ENCODE measurements around the gene PPP1R12C. TPM values are rescaled to one million over a fixed set of nuclear protein-coding genes. Genes with fewer than 3 reads are reported as not detected.

The PPP1R12C gene
- polyA plus RNA-seq, 1 donor: 94.4 TPM

DNA sequence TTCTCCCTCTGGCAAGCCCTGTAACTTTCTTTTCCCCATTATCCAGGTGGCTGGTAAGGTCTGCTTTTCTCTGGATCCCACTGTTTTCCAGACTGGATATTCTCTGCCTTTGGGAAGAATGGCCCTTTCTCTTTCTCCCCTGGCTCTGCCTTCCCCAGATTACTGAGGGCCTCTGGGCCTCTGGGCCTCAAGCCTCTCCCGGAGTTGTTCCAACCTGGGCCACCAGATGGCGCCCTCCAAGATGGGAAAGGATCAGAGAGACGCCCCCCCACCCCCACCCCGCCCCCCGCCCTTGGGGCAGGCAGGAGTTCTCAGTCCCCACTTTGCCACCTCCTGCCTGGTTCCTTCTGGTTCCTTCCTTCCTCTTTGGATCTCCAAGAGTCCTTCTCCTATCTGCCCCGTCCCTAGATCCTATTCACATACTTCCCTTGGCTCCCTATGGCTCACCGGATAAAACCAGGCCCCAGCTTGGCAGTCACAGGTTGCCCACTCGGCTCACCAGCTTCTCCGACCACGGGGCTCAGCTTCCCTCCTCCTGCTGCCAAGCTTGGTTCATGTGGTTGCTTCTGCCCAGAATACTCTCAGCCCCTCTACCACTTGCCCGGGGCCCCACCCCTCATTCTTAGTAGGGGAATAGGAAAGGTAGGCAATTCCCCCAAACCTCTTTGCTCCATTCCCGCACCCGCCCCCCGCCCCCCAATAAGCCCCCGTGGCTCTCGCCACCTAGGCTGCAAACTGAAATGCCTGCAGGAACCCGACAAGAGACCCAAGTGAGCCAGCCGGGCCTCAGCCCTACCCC is 28.7 kb downstream of the PPP1R12C start:
- DNase-seq: peak in 1 of 2 donors; percentile 43
- H3K4me3 ChIP-seq (ENCODE audit: low read length): no peak overlapping the region
- WGBS (ENCODE audit: insufficient coverage, low lambda C conversion rate): no CpG with 5 or more reads among the region's 18 CpGs
- no peak overlapping the region for H3K27ac ChIP-seq (ENCODE audit: low read length)
- H3K4me1 ChIP-seq (ENCODE audit: control insufficient read depth, insufficient read depth, low read length): peaks cover 9% of the 10 kb centered on the region
- H3K9me3 ChIP-seq (ENCODE audit: control insufficient read depth, low read depth, low read length): peaks cover 3% of the 10 kb centered on the region
- peaks cover 42% of the 10 kb centered on the region for H3K27me3 ChIP-seq (ENCODE audit: control insufficient read depth, insufficient read depth, low read length)
- H3K36me3 ChIP-seq (ENCODE audit: control insufficient read depth, insufficient read depth, low read length): peaks cover 22% of the 10 kb centered on the region

DNA sequence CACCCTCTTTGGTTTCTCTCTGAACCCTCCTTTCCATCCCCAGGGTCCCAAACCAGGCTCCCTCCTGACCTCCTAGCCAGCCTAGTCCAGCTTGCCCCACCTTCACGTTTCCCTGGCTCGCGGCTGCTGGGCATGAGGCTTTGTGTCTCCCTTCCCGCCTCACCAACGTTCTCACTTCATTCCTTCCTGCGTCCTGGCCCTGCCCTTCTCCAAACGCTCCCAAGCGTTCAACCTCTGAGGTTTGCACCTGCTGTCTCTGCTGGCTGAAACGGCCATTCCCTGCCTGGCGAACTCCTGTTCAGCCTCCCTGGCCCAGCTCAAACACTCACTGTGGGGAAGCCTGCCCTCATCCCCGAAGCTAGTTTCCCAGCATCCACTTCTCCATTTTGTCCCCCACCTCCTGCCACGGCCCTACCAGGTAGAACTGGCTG is 29.4 kb downstream of the PPP1R12C start:
- peaks cover 49% of the 10 kb centered on the region for H3K27me3 ChIP-seq (ENCODE audit: control insufficient read depth, insufficient read depth, low read length)
- peaks cover 9% of the 10 kb centered on the region for H3K4me1 ChIP-seq (ENCODE audit: control insufficient read depth, insufficient read depth, low read length)
- peaks cover 22% of the 10 kb centered on the region for H3K36me3 ChIP-seq (ENCODE audit: control insufficient read depth, insufficient read depth, low read length)
- H3K4me3 ChIP-seq (ENCODE audit: low read length): no peak overlapping the region
- no CpG with 5 or more reads among the region's 12 CpGs for WGBS (ENCODE audit: insufficient coverage, low lambda C conversion rate)
- H3K27ac ChIP-seq (ENCODE audit: low read length): no peak overlapping the region
- peaks cover 6% of the 10 kb centered on the region for H3K9me3 ChIP-seq (ENCODE audit: control insufficient read depth, low read depth, low read length)
- no peak for DNase-seq

DNA sequence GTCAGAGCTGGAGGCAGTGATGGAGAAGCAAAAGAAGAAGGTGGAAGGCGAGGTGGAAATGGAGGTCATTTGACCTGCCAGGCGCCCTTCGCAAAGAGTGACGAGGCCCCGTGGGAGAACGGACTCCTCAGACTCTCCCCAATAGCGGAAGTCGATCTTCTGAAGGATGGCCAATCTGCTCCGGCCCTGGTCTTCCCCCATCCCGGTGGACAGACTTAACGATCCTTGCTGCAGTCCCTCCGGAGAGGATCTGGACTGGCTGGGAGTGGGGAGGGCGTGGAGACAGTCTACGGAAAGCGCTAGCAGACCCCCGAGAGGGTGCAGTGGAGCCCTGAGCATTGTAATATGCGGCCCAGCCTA is 29.9 kb downstream of the PPP1R12C start:
- DNase-seq: no peak
- H3K4me3 ChIP-seq (ENCODE audit: low read length): peak overlapping the region; percentile 25
- H3K27me3 ChIP-seq (ENCODE audit: control insufficient read depth, insufficient read depth, low read length): peaks cover 54% of the 10 kb centered on the region
- H3K4me1 ChIP-seq (ENCODE audit: control insufficient read depth, insufficient read depth, low read length): peaks cover 9% of the 10 kb centered on the region
- peaks cover 17% of the 10 kb centered on the region for H3K36me3 ChIP-seq (ENCODE audit: control insufficient read depth, insufficient read depth, low read length)
- no peak overlapping the region for H3K27ac ChIP-seq (ENCODE audit: low read length)
- WGBS (ENCODE audit: insufficient coverage, low lambda C conversion rate): no CpG with 5 or more reads among the region's 17 CpGs
- H3K9me3 ChIP-seq (ENCODE audit: control insufficient read depth, low read depth, low read length): peaks cover 7% of the 10 kb centered on the region

DNA sequence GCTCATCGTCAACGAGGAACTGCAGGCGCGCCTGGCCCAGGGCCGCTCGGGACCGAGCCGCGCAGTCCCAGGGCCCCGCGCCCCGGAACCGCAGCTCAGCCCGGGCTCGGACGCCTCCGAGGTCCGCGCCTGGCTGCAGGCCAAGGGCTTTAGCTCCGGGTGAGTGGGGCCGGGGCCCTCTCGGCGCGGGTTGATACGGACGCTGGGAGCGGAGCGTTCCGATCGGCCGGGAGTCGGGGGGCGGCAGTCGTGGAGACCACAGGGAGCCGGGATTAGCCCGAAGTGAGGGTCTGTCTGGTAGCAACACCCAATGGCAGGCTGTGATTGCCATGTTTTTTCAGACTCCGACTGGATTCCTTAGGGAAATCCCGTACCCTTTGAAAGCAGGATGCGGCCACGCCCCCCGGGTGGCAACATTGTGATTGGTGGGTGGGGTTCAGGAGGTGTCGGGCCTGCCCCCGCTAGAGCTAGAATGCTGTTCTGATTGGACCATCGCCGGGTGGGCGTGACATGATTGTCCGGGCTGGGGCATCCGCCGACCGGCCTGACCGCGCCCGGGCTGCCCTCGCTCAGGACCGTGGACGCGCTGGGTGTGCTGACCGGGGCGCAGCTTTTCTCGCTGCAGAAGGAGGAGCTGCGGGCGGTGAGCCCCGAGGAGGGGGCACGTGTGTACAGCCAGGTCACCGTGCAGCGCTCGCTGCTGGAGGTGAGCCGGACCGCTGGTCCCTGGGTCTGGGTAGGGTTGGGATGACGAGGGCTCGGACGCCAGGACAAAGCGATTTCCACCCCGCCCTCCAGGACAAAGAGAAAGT is 30.5 kb downstream of the PPP1R12C start:
- DNase-seq: peak; percentile 77 to 82
- Histone ChIP-seq H3K4me3 (ENCODE audit: low read length) (peak overlapping the region; percentile 25), H3K36me3 (ENCODE audit: control insufficient read depth, insufficient read depth, low read length) (peaks cover 14% of the 10 kb centered on the region), H3K27ac (ENCODE audit: low read length) (no peak overlapping the region), H3K9me3 (ENCODE audit: control insufficient read depth, low read depth, low read length) (peaks cover 12% of the 10 kb centered on the region), H3K27me3 (ENCODE audit: control insufficient read depth, insufficient read depth, low read length) (peaks cover 60% of the 10 kb centered on the region), H3K4me1 (ENCODE audit: control insufficient read depth, insufficient read depth, low read length) (peaks cover 9% of the 10 kb centered on the region)
- no CpG with 5 or more reads among the region's 74 CpGs for WGBS (ENCODE audit: insufficient coverage, low lambda C conversion rate)

DNA sequence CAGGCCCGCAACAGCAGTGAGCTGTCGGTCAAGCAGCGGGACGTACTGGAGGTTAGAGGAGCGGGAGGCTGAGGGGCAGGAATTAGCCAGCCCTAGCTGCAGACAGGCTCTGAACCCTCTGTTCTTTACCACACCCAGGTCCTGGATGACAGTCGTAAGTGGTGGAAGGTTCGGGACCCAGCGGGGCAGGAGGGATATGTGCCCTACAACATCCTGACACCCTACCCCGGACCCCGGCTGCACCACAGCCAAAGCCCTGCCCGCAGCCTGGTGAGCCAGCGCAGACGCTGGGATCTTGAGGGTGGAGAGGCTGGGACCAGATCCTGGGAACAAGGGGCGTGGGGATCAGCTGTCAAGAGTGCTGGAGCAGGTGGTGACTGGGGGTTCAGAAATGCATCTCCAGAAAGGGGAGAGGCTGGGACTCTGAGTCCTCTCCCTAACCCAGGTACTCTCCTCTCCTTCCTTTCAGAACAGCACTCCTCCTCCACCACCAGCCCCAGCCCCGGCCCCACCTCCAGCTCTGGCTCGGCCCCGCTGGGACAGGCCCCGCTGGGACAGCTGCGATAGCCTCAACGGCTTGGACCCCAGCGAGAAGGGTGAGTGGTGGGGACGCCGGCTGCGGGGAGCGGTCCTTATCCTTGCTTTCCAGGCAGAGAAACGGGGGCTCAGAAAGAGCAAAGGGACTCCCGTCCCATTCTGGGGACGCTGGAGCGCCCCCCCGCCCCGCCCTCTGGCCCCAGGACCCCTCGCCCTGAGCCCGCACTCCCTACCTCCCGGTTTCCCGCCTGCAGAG is 31.3 kb downstream of the PPP1R12C start:
- Histone ChIP-seq H3K4me3 (ENCODE audit: low read length) (no peak overlapping the region), H3K4me1 (ENCODE audit: control insufficient read depth, insufficient read depth, low read length) (peaks cover 15% of the 10 kb centered on the region), H3K27ac (ENCODE audit: low read length) (no peak overlapping the region), H3K9me3 (ENCODE audit: control insufficient read depth, low read depth, low read length) (peaks cover 20% of the 10 kb centered on the region), H3K27me3 (ENCODE audit: control insufficient read depth, insufficient read depth, low read length) (peaks cover 68% of the 10 kb centered on the region), H3K36me3 (ENCODE audit: control insufficient read depth, insufficient read depth, low read length) (peaks cover 7% of the 10 kb centered on the region)
- WGBS (ENCODE audit: insufficient coverage, low lambda C conversion rate): no CpG with 5 or more reads among the region's 35 CpGs
- DNase-seq: no peak

DNA sequence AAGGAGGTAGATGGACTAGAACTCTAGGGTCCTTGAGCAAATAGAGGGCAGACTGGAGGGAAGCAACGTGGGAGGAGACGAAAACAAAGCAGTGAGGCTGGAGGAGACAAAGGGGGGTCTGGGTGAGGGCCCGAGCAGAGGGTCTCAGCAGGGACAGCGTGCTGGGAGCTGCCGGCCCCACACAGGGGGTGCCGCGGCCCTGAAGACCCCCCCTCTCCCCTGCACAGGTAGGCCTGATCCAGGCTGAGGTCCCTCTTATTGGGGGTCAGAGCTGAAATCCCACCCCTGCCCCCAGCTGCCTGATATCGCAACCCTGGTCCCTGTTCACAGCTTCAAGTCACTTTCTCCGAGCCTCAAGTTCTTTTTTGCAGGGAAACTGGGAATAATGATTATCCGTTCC is 33.0 kb downstream of the PPP1R12C start:
- Histone ChIP-seq H3K27ac (ENCODE audit: low read length) (no peak overlapping the region), H3K9me3 (ENCODE audit: control insufficient read depth, low read depth, low read length) (peaks cover 20% of the 10 kb centered on the region), H3K4me3 (ENCODE audit: low read length) (no peak overlapping the region), H3K36me3 (ENCODE audit: control insufficient read depth, insufficient read depth, low read length) (no peaks in the 10 kb centered on the region), H3K4me1 (ENCODE audit: control insufficient read depth, insufficient read depth, low read length) (peaks cover 29% of the 10 kb centered on the region), H3K27me3 (ENCODE audit: control insufficient read depth, insufficient read depth, low read length) (peaks cover 85% of the 10 kb centered on the region)
- 100% methylated on average over 1 of the region's 10 CpGs for WGBS (ENCODE audit: insufficient coverage, low lambda C conversion rate)
- DNase-seq: no peak

DNA sequence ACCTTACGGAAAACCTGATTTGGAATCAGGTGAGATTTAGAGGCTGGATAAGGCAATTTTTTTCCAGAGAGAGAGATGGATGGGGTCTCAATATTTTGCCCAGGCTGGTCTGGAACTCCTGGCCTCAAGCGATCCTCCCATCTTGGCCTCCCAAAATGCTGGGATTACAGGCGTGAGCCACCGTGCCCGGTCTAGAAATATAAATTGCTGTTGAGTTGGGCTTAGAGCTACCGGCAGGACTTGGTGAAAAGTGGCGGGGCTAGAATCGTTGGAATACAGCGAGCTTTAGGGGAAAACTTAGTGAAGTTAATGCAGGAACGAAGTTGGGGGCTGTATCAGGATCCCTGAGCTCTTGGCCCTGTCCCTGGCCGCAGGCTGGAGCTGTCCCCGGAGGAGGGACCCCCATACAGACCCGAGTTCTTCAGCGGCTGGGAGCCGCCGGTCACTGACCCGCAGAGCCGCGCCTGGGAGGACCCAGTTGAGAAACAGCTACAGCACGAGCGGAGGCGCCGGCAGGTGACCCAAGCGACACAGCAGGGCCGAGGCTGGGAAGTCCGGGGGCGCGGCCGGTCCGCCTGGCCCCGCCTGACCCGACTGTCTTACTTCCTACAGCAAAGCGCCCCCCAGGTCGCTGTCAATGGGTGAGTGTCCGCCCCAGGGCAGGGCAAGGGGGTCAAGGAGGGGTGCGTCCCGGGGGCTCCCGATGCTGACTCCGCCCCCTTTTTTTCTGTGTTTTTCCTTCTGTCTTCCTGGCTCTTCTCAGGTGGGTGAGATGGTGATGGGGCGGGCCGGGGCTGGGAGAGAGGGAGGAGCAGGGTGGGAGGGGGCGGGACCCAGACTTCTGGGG is 34.2 kb downstream of the PPP1R12C start:
- peaks cover 29% of the 10 kb centered on the region for H3K4me1 ChIP-seq (ENCODE audit: control insufficient read depth, insufficient read depth, low read length)
- WGBS (ENCODE audit: insufficient coverage, low lambda C conversion rate): no CpG with 5 or more reads among the region's 42 CpGs

DNA sequence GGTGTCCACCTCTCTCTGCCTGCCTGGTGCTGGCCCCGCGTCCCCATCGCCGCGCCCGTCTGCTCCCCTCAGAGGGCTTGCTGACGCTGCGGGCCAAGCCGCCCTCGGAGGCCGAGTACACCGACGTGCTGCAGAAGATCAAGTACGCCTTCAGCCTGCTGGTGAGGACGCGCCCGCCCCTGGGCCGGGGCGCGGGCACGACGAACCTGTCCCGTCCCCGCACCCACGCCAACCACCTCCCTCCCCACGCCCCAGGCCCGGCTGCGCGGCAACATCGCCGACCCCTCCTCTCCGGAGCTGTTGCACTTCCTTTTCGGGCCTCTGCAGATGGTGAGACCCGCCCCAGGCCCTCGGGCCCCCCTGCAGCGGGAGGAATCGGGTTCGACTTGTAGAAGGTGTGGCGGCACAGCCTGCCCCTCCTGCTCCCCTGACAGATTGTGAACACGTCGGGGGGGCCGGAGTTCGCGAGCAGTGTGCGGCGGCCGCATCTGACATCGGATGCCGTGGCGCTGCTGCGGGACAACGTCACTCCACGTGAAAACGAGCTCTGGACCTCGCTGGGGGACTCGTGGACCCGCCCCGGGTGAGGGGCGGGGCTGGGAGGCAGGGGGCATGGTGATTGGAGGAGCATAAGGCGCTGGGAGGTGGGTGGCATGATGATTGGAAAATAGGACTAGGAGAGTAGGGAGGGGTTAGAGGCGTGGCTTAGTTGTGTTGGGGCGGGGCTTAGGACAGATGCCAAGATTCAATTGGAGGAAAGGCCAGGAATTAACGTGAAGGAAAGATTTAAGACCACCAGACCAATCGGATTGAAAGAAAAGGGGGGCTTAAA is 35.2 kb downstream of the PPP1R12C start:
- Histone ChIP-seq H3K27me3 (ENCODE audit: control insufficient read depth, insufficient read depth, low read length) (peaks cover 80% of the 10 kb centered on the region), H3K36me3 (ENCODE audit: control insufficient read depth, insufficient read depth, low read length) (no peaks in the 10 kb centered on the region), H3K4me1 (ENCODE audit: control insufficient read depth, insufficient read depth, low read length) (peaks cover 24% of the 10 kb centered on the region), H3K27ac (ENCODE audit: low read length) (no peak overlapping the region), H3K9me3 (ENCODE audit: control insufficient read depth, low read depth, low read length) (peaks cover 20% of the 10 kb centered on the region), H3K4me3 (ENCODE audit: low read length) (peak overlapping the region; percentile 50)
- 0% methylated on average over 1 of the region's 64 CpGs for WGBS (ENCODE audit: insufficient coverage, low lambda C conversion rate)
- DNase-seq: peak in 1 of 2 donors; percentile 45

More for the DNA sequence above, 34.2 kb downstream of the PPP1R12C start:
- H3K9me3 ChIP-seq (ENCODE audit: control insufficient read depth, low read depth, low read length): peaks cover 20% of the 10 kb centered on the region
- H3K27me3 ChIP-seq (ENCODE audit: control insufficient read depth, insufficient read depth, low read length): peaks cover 88% of the 10 kb centered on the region
- H3K27ac ChIP-seq (ENCODE audit: low read length): no peak overlapping the region
- no peak overlapping the region for H3K4me3 ChIP-seq (ENCODE audit: low read length)
- no peaks in the 10 kb centered on the region for H3K36me3 ChIP-seq (ENCODE audit: control insufficient read depth, insufficient read depth, low read length)
- peak in 1 of 2 donors; percentile 29 for DNase-seq

DNA sequence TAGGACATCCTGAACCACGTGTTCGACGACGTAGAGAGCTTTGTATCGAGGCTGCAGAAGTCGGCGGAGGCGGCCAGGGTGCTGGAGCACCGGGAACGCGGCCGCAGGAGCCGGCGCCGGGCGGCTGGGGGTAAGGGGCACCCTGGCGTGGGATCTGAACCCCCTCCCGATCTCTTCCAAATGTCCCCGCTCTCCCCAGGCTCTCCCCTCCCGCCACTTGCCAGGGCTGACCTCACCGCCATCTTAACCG is 35.7 kb downstream of the PPP1R12C start:
- H3K27ac ChIP-seq (ENCODE audit: low read length): no peak overlapping the region
- H3K4me3 ChIP-seq (ENCODE audit: low read length): peak overlapping the region; percentile 50
- no CpG with 5 or more reads among the region's 22 CpGs for WGBS (ENCODE audit: insufficient coverage, low lambda C conversion rate)

More for the DNA sequence above, 35.7 kb downstream of the PPP1R12C start:
- H3K9me3 ChIP-seq (ENCODE audit: control insufficient read depth, low read depth, low read length): peaks cover 20% of the 10 kb centered on the region
- H3K4me1 ChIP-seq (ENCODE audit: control insufficient read depth, insufficient read depth, low read length): peaks cover 20% of the 10 kb centered on the region
- no peak for DNase-seq
- peaks cover 75% of the 10 kb centered on the region for H3K27me3 ChIP-seq (ENCODE audit: control insufficient read depth, insufficient read depth, low read length)
- H3K36me3 ChIP-seq (ENCODE audit: control insufficient read depth, insufficient read depth, low read length): no peaks in the 10 kb centered on the region

Measured in large intestine (tissue), 3 donors.